Liver (tissue), 3 donors: ENCODE measurements around the gene CSF1.

Experiments used
- GABPA ChIP-seq, 2 donors: IDR thresholded peaks in 1 of 2; conservative IDR thresholded peaks in 1 of 2; 2 replicates each; pipeline ENCODE4 v1.6.1; 2016; ENCODE audit warnings: antibody characterized with exemption in 2 of 2, mild to moderate bottlenecking in 1 of 2, moderate library complexity in 1 of 2
- HNF4A ChIP-seq, 2 donors: conservative IDR thresholded peaks; 2 replicates each; pipeline ENCODE4 v1.6.1; 2016; ENCODE audit warnings: antibody characterized with exemption in 2 of 2, mild to moderate bottlenecking in 2 of 2
- JUND ChIP-seq, 2 donors: IDR thresholded peaks; 2 replicates each; pipeline ENCODE4 v1.6.1; 2016; ENCODE audit warnings: antibody characterized with exemption in 2 of 2
- RAD21 ChIP-seq, 2 donors: IDR thresholded peaks; 2 replicates each; pipeline ENCODE4 v1.6.1; 2016; ENCODE audit warnings: antibody characterized with exemption in 2 of 2, mild to moderate bottlenecking in 2 of 2
- REST ChIP-seq: IDR thresholded peaks from 2 replicates; pipeline ENCODE4 v1.6.1; 2016; ENCODE audit warnings: antibody characterized with exemption, mild to moderate bottlenecking
- ZBTB33 ChIP-seq: IDR thresholded peaks from 2 replicates; pipeline ENCODE4 v1.6.1; 2016; ENCODE audit warnings: antibody characterized with exemption
- TF ChIP-seq, protein P1 (sequence below): fragments of 150-350 bp; IDR thresholded peaks from 2 replicates; pipeline ENCODE4 v1.5.1; 2017; ENCODE audit warnings: improper control_type of control experiment, low read depth, low read length; ENCODE audit not compliant: missing input control
- TF ChIP-seq, protein P2 (sequence below): IDR thresholded peaks from 2 replicates; pipeline ENCODE4 v1.6.1; 2016; ENCODE audit warnings: antibody characterized with exemption
- donor health status: healthy.
- donor health status: healthy.

GRCh38 chr1:109933856-109934711 is 23.4 kb downstream of the CSF1 start:
- TF ChIP-seq, protein P1, sequence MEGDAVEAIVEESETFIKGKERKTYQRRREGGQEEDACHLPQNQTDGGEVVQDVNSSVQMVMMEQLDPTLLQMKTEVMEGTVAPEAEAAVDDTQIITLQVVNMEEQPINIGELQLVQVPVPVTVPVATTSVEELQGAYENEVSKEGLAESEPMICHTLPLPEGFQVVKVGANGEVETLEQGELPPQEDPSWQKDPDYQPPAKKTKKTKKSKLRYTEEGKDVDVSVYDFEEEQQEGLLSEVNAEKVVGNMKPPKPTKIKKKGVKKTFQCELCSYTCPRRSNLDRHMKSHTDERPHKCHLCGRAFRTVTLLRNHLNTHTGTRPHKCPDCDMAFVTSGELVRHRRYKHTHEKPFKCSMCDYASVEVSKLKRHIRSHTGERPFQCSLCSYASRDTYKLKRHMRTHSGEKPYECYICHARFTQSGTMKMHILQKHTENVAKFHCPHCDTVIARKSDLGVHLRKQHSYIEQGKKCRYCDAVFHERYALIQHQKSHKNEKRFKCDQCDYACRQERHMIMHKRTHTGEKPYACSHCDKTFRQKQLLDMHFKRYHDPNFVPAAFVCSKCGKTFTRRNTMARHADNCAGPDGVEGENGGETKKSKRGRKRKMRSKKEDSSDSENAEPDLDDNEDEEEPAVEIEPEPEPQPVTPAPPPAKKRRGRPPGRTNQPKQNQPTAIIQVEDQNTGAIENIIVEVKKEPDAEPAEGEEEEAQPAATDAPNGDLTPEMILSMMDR = no peak
- TF ChIP-seq, protein P2, sequence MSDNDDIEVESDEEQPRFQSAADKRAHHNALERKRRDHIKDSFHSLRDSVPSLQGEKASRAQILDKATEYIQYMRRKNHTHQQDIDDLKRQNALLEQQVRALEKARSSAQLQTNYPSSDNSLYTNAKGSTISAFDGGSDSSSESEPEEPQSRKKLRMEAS = no peak
- peak; percentile 30 to 50 for TF ChIP-seq HNF4A (conservative IDR thresholded peaks at IDR 0.05)
- TF ChIP-seq GABPA (IDR thresholded peaks at IDR 0.05 in 1 of 2, conservative IDR thresholded peaks at IDR 0.05 in 1 of 2) = no peak
- no peak for TF ChIP-seq ZBTB33
- no peak for TF ChIP-seq JUND (IDR thresholded peaks at IDR 0.05)
- no peak for TF ChIP-seq REST
- no peak for TF ChIP-seq RAD21 (IDR thresholded peaks at IDR 0.05)
